Adipose tissue (tissue), 3 donors: ENCODE results near the gene EPHB1. TPM values are rescaled to one million over a fixed set of nuclear protein-coding genes. Genes with fewer than 3 reads are reported as not detected.

Experiments
- H3K27ac ChIP-seq: one replicate; pipeline ENCODE4 v1.5.1; 2013; ENCODE audit warnings: low read depth, low read length
- WGBS, 3 donors: extraction: QIAGEN DNeasy Blood & Tissue Kit; methylation state at CpG; one replicate each; pipeline ENCODE4 v1.1.7; 2013; 5-methylcytosine and 5-hydroxymethylcytosine counted together
- polyA plus RNA-seq, 3 donors: library from polyadenylated mRNA; stranded (reverse); fragments of 200-250 nt; gene quantifications; one replicate each; pipeline ENCODE4 v1.2.3, GENCODE V29; 2013
- donor health status: healthy with polysubstance abuse.
- donor health status: Bipolar disorder and iron deficiency.
- donor health status: healthy.

The EPHB1 gene
- 1 to 10 TPM in 1 of 3 donors, under 1 TPM in 2; 0.14 to 1.0 (median 0.49) TPM for polyA plus RNA-seq

DNA sequence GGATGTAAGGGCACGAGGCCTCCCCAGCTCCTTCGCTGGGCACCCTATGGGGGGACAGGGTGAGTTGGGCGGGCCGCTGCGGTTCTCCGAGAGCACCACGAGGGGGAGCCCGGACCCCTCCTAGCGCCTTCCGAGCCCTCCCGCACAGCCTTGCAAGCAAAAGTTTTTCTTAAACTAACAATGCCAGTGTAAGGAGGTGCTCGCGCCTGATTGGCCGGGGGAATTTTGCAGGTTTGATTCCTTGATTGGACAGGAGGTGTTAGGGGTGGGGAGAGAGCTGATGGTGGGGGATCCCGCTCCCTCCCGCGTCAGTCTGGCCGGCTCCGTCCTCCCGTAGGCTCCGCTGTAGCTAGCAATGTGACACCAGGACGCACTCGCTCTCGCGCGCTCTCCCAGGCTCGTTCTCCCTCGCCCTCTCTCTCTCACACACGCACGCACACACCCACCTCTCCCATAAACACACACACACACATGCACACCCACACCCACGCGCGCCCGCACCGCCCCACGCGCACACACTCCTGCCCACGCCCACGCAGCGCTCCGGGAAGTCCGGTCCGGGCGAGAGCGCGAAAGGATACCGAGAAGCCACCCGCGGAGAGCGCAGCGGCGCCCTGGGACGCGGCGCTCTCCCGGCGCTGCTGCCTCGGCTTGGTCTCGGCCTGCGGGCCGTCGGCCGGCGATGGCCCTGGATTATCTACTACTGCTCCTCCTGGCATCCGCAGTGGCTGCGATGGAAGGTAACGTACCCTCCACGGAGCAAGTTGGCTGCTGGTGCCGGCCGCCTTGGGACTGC lies at the start of gene EPHB1:
EPHB1 (plus strand) TSS at position 311 of the 796 bp plus-strand sequence.
- H3K27ac ChIP-seq, result no peak within 1 kb of the TSS
- 1% methylated on average over 56 to 70 of the region's 70 CpGs for WGBS, 3 donors

GRCh38 chr3:134748698-134749097 lies 46.4 kb upstream of the EPHB1 start:
- 75 to 91% (median 85%) methylated on average over 1 of the region's 1 CpG for WGBS, 3 donors
- H3K27ac ChIP-seq, result no peak overlapping the region

GRCh38 chr3:134749174-134749573 lies 45.9 kb upstream of the EPHB1 start:
- WGBS, 3 donors, result 82 to 94% (median 83%) methylated on average over 2 of the region's 2 CpGs
- no peak overlapping the region for H3K27ac ChIP-seq

DNA sequence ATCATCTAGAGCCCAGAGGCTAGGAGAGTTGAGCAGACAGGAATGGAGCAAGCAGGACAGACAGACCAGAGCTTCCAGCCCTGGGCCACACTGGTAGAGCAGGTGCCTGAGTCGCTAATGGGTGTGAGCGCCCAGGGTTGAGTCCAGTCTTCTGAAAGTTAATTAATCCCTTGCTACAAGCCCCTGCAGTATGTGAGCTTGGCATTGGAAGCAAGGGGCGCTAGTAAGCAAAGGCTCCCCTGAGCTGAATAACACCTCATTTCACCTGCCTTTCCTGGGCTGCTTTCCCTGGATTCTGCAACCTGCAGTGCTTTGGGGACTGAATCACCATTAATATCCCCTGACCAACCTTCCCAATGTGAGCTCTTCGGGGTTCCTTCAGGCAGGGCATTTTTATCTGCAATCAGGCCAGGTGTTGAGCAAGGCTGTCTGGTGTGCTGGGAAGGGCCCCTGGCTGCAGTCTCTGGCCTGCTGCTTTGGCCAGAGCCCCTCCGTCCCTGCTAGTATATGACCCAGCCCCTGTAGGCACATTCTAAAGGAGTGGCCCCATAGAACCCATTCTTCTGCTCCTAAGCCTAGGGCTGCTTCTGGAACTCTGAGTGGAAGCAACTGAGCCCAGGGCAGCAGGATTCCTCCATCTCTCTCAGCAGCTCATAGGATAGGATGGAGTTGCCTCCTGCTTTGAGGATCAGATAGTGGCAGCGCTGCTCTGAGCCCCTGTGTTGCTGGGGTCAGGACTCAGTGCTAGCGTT lies 45.1 kb upstream of the EPHB1 start:
- no peak overlapping the region for H3K27ac ChIP-seq

DNA sequence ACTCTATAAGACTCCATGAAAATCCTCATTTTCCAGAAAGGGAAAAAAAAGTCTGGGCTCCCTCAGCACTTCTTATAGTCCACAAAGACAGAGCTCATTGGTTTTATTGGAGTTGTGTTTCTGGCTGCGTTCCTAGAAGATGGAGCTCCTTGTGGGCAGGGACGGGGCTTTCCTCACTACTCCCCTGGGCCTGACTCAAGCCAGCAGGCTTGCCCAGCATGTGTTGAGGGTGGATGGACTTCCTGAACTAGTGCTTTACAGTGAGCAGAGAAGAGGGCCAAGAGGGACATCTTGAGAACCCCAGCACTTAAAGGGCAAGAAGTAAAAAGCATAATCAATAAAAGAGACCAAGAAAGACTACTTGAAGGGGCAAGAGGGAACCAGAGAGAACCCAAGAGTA lies 43.2 kb upstream of the EPHB1 start:
- no peak overlapping the region for H3K27ac ChIP-seq
- WGBS, 3 donors, result 61 to 83% (median 69%) methylated on average over 2 of the region's 2 CpGs

More for the DNA sequence above, 45.1 kb upstream of the EPHB1 start:
- WGBS, 3 donors, result 72 to 84% (median 83%) methylated on average over 7 of the region's 7 CpGs

DNA sequence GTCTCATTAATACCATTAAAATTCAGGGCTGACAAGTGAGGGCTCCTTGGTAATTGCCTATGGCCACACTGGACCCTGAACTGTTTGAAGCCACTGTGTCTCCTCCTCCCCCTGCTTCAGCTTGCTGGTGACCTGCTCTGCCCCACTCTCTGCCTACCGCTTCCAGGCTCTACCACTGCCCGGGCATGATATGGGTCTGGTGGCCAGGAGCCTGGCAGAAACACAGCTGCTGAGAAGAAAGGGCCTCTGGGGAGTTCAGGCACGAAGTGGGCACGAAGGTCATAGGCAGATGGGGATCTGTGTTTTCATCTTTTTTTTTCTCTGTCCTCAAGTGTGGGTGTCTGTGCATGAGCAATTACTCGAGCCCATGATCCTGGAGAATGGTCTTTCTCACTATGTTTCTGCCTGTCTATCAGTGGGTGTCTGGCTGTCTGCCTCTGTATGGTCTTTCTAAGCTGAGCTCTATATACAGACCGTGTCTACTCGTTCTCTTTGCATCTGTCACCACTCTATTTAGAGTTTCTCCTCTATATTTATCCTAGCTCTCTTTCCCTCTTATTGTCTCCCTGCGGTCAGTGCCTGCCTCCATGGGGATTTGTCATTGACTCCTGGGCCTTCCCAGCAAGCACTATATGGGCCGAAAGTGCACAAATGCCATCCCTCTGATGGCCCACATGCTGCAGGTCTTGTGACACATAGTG lies 42.1 kb upstream of the EPHB1 start:
- WGBS, 3 donors, result 70 to 80% (median 76%) methylated on average over 9 of the region's 9 CpGs

DNA sequence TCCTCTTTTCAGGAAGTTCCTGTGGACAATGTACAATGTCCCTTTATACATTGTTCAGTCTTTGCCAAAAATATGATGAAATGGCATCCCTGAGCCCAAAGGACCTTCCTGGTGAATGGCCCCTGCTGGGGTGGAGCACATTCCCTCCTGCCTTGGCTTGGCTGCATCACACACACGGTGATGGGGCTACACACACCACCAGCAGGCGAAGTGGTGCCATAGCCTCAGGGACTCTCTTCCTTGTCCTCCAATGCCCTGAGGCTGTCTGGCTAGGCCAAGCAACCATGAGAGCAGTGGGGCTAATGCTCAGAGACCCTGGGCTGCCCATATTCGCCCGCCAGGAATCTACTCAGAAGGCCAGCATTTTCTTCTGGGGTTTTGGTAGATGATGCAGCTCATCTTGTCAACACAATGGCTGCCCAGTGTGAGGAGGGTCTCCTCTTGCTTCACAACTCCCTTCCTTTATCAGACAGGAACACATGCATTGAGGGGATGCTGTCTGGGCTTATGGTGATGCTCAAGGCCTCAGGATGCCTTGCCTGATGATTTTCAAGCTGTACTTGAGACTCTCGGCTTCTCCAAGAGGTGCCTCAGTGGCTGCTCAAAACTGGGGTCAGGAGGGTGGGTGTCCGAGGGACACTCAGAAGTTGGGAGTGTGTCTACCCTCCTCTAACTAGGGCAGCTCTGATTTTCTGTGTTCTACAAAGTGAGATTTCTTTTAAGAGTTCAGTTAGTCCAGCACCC lies 40.9 kb upstream of the EPHB1 start:
- 67 to 76% (median 69%) methylated on average over 6 of the region's 6 CpGs for WGBS, 3 donors
- H3K27ac ChIP-seq, result no peak overlapping the region

More for the DNA sequence above, 42.1 kb upstream of the EPHB1 start:
- no peak overlapping the region for H3K27ac ChIP-seq

DNA sequence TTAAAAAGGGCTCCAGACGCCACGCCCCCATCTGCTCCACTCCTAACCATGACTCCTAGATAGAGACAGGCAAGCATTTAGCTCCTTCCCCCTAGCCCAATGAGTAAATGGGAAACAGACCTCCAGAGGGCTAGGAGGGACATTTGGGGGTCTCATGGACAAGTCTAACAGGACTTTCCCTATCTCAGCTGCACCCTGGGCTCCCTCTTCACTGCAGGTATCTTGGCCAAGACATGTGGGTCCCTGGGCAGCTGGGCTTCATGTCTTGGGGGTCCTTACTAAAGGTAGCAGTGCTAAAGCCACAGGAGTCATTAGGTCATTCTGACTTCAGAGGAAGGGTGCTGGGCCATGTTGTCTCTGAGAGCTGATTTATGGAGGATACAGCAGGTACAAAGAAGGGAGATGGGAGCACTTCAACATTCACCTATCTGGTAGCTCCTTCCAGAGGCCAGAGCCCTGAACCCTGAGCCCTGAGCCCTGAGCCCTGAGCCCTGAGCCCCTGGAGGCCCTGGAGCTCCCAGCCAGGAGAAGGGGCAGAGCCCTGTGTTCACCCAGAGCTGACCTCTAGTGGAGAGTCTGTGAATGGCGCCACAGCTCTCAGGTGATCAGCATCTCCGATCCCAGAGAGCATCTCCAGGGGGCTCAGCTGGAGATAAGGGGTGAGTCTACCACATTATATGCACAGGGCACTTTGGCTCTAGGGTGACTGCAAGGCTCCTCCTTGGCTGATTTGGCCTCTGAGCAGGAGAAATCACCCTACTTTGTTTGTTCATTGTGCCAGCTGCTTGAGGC lies 40.1 kb upstream of the EPHB1 start:
- 51 to 62% (median 52%) methylated on average over 4 of the region's 4 CpGs for WGBS, 3 donors

GRCh38 chr3:134755821-134756220 lies 39.2 kb upstream of the EPHB1 start:
- WGBS, 3 donors, result 71 to 75% (median 73%) methylated on average over 2 of the region's 2 CpGs
- no peak overlapping the region for H3K27ac ChIP-seq

More for the DNA sequence above, 40.1 kb upstream of the EPHB1 start:
- H3K27ac ChIP-seq, result no peak overlapping the region

- 68 to 92% (median 80%) methylated on average over 3 of the region's 3 CpGs for WGBS, 3 donors
- no peak overlapping the region for H3K27ac ChIP-seq
Observed at GRCh38 chr3:134757549-134758069, 37.5 kb upstream of the EPHB1 start.

DNA sequence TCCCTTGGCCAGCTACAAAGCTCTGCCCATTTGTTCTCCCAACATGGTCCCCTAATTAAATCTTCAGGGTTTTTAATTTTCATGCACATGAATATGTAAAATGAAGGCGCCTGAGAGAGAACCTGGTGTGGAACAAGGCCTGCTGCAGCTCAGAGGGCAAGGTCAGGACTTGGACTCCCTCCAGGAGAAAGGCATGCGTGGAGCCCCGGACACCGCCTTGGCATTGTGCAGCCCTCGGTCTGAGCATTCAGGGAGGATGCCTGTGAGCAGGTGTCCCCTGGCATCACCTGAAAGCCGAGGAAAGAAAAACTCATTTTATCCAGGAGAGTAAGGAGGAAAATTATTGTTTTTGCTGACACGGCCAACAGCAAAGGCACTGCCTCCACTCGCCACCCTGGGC lies 33.8 kb upstream of the EPHB1 start:
- WGBS, 3 donors, result 22 to 69% (median 67%) methylated on average over 8 of the region's 8 CpGs
- H3K27ac ChIP-seq, result no peak overlapping the region

DNA sequence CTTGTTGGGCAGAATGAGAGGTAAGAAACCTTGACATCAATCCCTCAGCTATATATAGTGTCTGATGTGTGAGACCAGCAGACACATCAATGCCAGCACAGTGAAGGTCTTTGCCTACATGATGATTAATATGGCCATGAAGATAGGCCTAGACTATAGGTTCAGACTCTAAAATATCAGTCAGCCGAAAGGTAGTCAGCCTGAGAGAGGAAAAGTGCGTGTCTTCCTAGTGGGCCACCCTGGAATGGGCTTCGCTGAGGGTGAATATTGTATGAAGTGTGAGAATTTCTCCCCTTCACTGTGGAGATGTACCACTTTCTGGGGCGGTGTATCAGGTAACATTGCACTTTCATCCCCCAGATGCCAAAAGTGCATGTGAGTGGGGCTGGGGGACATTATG lies 33.0 kb upstream of the EPHB1 start:
- no peak overlapping the region for H3K27ac ChIP-seq
- WGBS, 3 donors, result 93 to 100% (median 96%) methylated on average over 4 of the region's 4 CpGs

DNA sequence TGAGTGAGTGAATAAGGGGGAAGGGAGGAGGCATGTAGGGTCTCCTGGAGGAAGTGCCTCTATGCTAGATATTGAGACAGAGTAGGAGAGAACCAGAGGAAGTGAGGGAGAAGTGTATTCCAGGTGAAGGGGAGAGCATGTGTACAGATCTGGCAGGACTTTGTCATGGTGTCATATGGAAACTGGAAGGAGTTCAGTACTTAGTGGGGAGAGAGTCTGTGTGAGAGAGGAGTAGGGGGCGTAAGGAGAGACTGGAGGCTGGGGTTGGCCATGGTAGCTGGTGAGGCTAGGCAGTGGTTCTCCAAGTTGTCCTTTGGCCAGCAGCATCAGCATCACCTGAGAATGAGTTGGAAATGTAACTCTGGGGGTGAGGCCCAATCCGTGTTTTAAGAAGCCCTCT lies 29.6 kb upstream of the EPHB1 start:
- 86 to 92% (median 91%) methylated on average over 2 of the region's 2 CpGs for WGBS, 3 donors
- no peak overlapping the region for H3K27ac ChIP-seq

- 84 to 100% (median 93%) methylated on average over 1 of the region's 1 CpG for WGBS, 3 donors
- H3K27ac ChIP-seq, result no peak overlapping the region
Observed at GRCh38 chr3:134766290-134766689, 28.8 kb upstream of the EPHB1 start.

DNA sequence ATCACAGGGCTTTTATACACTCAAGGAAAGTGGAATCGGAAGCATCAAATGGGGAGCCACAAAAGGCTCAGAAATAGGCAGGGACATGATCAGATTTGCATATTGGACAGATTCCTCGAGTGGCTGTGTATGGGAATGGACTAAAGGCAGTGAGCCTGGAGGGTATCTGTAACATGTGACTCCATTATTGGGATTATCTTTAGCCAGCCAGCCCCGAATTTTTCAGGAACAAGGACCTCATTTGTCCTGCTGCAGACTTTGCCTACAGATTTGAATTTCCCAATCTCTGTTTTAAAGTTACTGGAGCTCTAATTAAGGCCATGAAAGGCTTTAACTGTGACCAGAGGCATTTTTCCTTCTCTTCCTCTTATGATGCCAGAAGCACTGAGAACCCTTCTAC lies 26.9 kb upstream of the EPHB1 start:
- 72 to 79% (median 74%) methylated on average over 3 of the region's 3 CpGs for WGBS, 3 donors
- no peak overlapping the region for H3K27ac ChIP-seq

DNA sequence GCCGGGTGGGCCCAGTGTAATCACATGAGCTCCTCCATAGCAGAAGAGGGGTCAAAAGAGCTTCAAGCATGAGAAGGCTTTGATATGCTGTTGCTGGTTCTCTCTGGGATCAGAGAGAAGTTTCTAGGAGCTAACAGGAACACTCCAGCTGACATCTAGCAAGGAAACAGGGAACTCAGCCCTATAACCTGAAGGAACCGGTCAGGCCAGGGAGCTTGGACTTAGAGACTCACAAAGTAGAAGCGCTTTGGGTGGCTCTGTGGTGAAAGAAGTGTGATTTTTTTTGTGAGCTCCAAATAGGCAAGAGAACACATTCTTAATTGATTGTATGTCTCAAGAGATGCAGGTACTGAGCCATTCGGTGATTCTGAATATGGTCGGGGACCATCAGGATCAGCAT lies 26.2 kb upstream of the EPHB1 start:
- 66 to 92% (median 84%) methylated on average over 5 of the region's 5 CpGs for WGBS, 3 donors
- no peak overlapping the region for H3K27ac ChIP-seq

GRCh38 chr3:134769287-134769868 lies 25.7 kb upstream of the EPHB1 start:
- H3K27ac ChIP-seq, result no peak overlapping the region
- WGBS, 3 donors, result 26 to 83% (median 74%) methylated on average over 2 of the region's 2 CpGs
